Naive thymus-derived CD4-positive, alpha-beta T cell (primary cell): ENCODE results near the gene KDELR3. TPM values are rescaled to one million over a fixed set of nuclear protein-coding genes. Genes with fewer than 3 reads are reported as not detected.
A peak's percentile ranks its signal among the peaks of the same experiment; 100 is the strongest.

Experiments used
- ATAC-seq: fragments of 150-1000 bp; cut with Tn5 transposase; 2 replicates; pipeline ENCODE4 v1.10.0; 2021; ENCODE audit warnings: mild to moderate bottlenecking, moderate library complexity
- CTCF ChIA-PET: fragments of 350-600 bp; sonication (Branson Sonifier 250); formaldehyde crosslinking; loops from one replicate; lab custom pipeline; 2021; ENCODE audit warnings: antibody characterized with exemption; lab: Charles Lee
- POLR2A ChIA-PET: fragments of 350-600 bp; sonication (Branson Sonifier 250); formaldehyde crosslinking; loops from one replicate; lab custom pipeline; 2021; ENCODE audit warnings: antibody characterized with exemption, inconsistent platforms; lab: Charles Lee
- DNase-seq, 9 donors: peaks; one replicate each; pipeline versions ENCODE4 v3.0.0 to v3.0.0-alpha.2; 2020 to 2022; ENCODE audit warnings: mixed read lengths in 1 of 9
- H3K27ac ChIP-seq: one replicate; pipeline ENCODE4 v1.7.0; 2013; ENCODE audit warnings: mild to moderate bottlenecking, low read depth, low read length, moderate library complexity
- H3K27me3 ChIP-seq, 2 donors: one replicate each; pipeline ENCODE4 v1.7.0; 2013; ENCODE audit warnings: low read length in 2 of 2, mild to moderate bottlenecking in 2 of 2, moderate library complexity in 2 of 2; ENCODE audit not compliant: control insufficient read depth in 2 of 2, insufficient read depth in 2 of 2
- H3K36me3 ChIP-seq, 3 experiments: 1 replicate in 2 of 3; 2 replicates in 1 of 3; pipeline ENCODE4 v1.7.0; 2013; ENCODE audit warnings: low read length in 3 of 3, mild to moderate bottlenecking in 3 of 3, moderate library complexity in 1 of 3; ENCODE audit not compliant: insufficient read depth in 3 of 3, control insufficient read depth in 2 of 3
- H3K4me1 ChIP-seq, 2 donors: one replicate each; pipeline ENCODE4 v1.7.0; 2013; ENCODE audit warnings: low read length in 2 of 2, mild to moderate bottlenecking in 2 of 2, moderate library complexity in 1 of 2; ENCODE audit not compliant: control insufficient read depth in 2 of 2, insufficient read depth in 2 of 2
- H3K4me3 ChIP-seq: 2 replicates; pipeline ENCODE4 v1.7.0; 2013; ENCODE audit warnings: mild to moderate bottlenecking, low read length
- H3K9me3 ChIP-seq, 3 experiments: 1 replicate in 2 of 3; 2 replicates in 1 of 3; pipeline ENCODE4 v1.7.0; 2013; ENCODE audit warnings: low read length in 3 of 3; ENCODE audit not compliant: control insufficient read depth in 2 of 3
- H3K27ac Mint-ChIP-seq, 9 donors: one replicate each; pipeline ENCODE4 v1.8.0; 2020 to 2022; ENCODE audit warnings: mixed read lengths in 9 of 9, mild to moderate bottlenecking in 8 of 9, moderate library complexity in 5 of 9, inconsistent platforms in 2 of 9
- H3K27me3 Mint-ChIP-seq, 5 donors: one replicate each; pipeline ENCODE4 v1.8.0; 2021 to 2022; ENCODE audit warnings: mixed read lengths in 5 of 5, mild to moderate bottlenecking in 1 of 5
- H3K36me3 Mint-ChIP-seq, 5 donors: one replicate each; pipeline ENCODE4 v1.8.0; 2020 to 2022; ENCODE audit warnings: mixed read lengths in 5 of 5, mild to moderate bottlenecking in 3 of 5, inconsistent platforms in 1 of 5
- H3K4me1 Mint-ChIP-seq, 7 donors: one replicate each; pipeline ENCODE4 v1.8.0; 2020 to 2022; ENCODE audit warnings: mixed read lengths in 7 of 7, mild to moderate bottlenecking in 3 of 7, inconsistent platforms in 1 of 7
- H3K4me3 Mint-ChIP-seq, 10 donors: one replicate each; pipeline ENCODE4 v1.8.0; 2020 to 2022; ENCODE audit warnings: mild to moderate bottlenecking in 10 of 10, mixed read lengths in 10 of 10, moderate library complexity in 6 of 10, inconsistent platforms in 2 of 10
- H3K9me3 Mint-ChIP-seq, 11 donors: one replicate each; pipeline ENCODE4 v1.8.0; 2020 to 2022; ENCODE audit warnings: mixed read lengths in 11 of 11, mild to moderate bottlenecking in 4 of 11, inconsistent platforms in 1 of 11, moderate library complexity in 1 of 11
- intact Hi-C, 2 donors: fragments of 100-400 bp; cut with micrococcal nuclease; formaldehyde crosslinking; loops; one replicate each; pipeline ENCODE4 v1.15.1; 2023
- polyA plus RNA-seq, 2 donors: library from polyadenylated mRNA; unstranded; fragments of 300-500 nt; fragmentation: Illumina TruSeq; gene quantifications; one replicate each; pipeline ENCODE4 v1.2.3, GENCODE V29; 2021
- total RNA-seq, 6 experiments: library from RNA in 5 of 6; stranded (reverse) in 5 of 6; gene quantifications; 1 replicate in 5 of 6; 2 replicates in 1 of 6; pipeline ENCODE4 v1.2.3 and lab custom pipeline; 2021 to 2026

KDELR3 gene
- total and polyA plus RNA-seq, 7 experiments from 2014 or later: 0.80 TPM; not detected in 6

DNA sequence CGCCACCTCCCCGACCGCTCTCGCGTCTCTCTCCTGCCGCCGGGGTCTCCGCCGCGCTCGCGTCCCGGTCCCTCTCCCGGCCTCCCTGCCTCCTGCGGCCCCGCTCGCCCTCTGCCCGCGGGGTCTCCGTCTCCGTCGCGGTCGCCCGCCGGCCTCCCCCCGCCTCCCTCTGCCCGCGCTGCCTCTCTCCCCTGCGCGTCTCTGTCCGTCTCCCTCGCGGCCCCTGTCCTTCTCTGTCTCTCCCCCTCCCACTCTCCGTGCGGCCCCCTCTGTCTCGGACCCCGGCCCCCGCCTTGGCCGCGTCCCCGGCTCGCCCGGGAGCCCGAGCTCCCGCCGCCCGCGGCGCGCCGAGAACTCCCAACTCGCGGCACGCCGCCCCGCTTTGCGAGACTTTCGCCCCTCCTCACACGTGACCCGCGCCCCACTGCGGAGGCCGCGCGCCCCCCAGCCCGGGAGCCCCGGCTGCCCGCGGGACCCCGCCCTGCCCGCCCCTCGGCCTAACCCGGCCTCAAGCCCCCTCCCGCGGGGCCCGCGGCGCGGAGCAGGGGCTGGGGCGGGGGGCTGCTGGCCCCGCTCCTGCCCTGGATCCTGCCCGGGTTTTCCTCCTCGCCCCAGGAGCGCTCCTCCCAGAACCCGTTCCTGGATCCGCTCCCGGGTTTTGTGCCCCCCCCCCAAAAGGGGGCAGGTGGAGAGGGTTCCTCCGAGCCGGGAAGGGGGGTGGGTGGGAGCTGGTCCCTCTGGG, 12.2 kb upstream of the KDELR3 start:
- CTCF ChIA-PET: no interaction called here
- peak in 1 of 9 donors; percentile 12 for DNase-seq
- intact Hi-C loops: no loop called here

DNA sequence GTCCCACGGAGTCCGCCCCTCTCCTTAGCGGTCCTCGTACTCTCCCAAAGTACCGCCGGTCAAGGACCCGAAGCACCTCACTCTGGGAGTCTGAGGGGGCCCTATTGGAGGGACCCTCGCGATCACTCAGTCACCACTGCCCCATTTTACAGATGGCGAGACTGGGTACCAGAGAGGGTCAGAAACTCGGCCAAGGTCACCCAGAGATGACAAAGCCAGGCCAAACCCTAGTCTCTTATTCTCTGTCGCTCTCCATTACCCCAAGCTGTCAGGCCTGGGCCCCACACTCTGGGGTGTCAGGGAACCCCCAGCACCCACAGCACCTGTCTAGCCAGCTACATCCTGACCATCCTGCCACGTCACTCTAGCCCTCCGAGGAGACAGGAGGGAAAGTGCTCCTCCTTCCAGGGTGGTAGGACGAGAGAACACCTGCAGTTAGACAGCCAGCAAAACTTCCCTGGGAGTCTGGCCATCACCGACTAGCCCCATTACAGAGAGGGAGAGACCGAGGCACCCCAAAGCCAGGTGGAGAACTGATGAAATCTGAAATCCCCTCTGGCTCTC, 11.5 kb upstream of the KDELR3 start:
- no peak for DNase-seq
- ChIA-PET POLR2A (no interaction called here), CTCF (no interaction called here)
- H3K4me1 Mint-ChIP-seq: peaks cover 5 to 19% (median 15%) of the 10 kb centered on the region in 7 donors
- peaks cover 0 to 3% (median 0%) of the 10 kb centered on the region in 11 donors for H3K9me3 Mint-ChIP-seq
- H3K4me3 Mint-ChIP-seq: peak overlapping the region; percentile 53 to 85 (median 76)
- Histone ChIP-seq H3K9me3 (no peaks in the 10 kb centered on the region), H3K4me3 (no peak overlapping the region), H3K27me3 (peaks cover 5 to 14% of the 10 kb centered on the region in 2 donors), H3K4me1 (peaks cover 0 to 6% of the 10 kb centered on the region in 2 donors), H3K27ac (no peak overlapping the region), H3K36me3 (no peaks in the 10 kb centered on the region)
- peaks cover 0 to 3% (median 0%) of the 10 kb centered on the region in 5 donors for H3K36me3 Mint-ChIP-seq
- no peak for ATAC-seq
- peaks cover 59 to 76% (median 72%) of the 10 kb centered on the region in 5 donors for H3K27me3 Mint-ChIP-seq
- H3K27ac Mint-ChIP-seq: peak overlapping the region in 2 of 9 donors; percentile 36 to 52
- intact Hi-C loops: no loop called here

More for the DNA sequence above, 12.2 kb upstream of the KDELR3 start:
- Histone ChIP-seq H3K9me3 (no peaks in the 10 kb centered on the region), H3K27ac (no peak overlapping the region), H3K27me3 (peaks cover 5 to 14% of the 10 kb centered on the region in 2 donors), H3K36me3 (no peaks in the 10 kb centered on the region), H3K4me1 (peaks cover 0 to 5% of the 10 kb centered on the region in 2 donors), H3K4me3 (no peak overlapping the region)
- Mint-ChIP-seq H3K4me1 (peaks cover 5 to 18% (median 15%) of the 10 kb centered on the region in 7 donors), H3K36me3 (peaks cover 0 to 3% (median 0%) of the 10 kb centered on the region in 5 donors), H3K4me3 (peak overlapping the region in 5 of 10 donors; percentile 20 to 84 (median 73)), H3K9me3 (peaks cover 0 to 3% (median 0%) of the 10 kb centered on the region in 11 donors), H3K27me3 (peaks cover 62 to 81% (median 72%) of the 10 kb centered on the region in 5 donors), H3K27ac (no peak overlapping the region)
- POLR2A ChIA-PET: no interaction called here
- ATAC-seq: peak; percentile 34

DNA sequence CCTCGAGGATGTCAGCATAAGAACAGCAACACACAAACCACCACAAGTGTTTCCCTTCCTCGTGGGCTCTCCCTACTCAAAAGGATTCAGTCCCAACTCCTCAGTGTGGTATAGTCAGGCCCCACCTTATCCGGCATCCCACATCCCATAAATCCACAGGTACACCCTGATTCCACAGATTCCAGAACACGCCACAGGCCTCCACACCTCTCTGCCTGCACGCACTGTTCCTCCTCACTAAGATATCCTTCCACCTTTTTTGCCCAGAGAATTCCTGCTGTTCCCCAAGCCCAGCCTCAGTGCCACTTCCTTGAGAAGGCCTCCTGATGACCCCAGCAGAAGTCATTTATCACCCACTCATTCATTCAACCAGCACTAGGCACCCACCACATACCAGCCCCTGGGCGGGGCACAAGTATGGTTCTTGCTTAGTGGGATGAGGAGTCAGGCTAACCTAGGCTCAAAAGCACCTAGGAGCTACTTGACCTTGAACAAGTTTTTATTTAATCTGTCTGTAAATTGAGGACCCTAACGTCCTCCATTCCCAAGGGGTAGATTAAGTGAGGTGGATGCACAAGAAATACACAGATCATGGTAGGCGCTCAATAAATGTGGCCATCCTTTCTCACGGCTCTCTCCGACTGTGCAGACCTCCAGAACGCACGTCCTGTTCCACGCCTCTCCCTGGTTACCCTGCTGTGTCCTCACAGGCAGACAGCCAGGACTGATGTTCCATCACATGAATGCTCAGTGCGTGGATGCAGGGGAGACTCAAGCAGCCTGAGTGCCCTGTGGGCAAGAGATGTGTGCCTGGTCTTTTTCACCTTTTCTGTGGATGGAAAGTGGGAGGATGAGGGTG, 10.8 kb upstream of the KDELR3 start:
- Mint-ChIP-seq H3K4me1 (peaks cover 5 to 25% (median 19%) of the 10 kb centered on the region in 7 donors), H3K27ac (peak overlapping the region in 2 of 9 donors; percentile 36 to 52), H3K9me3 (peaks cover 0 to 3% (median 0%) of the 10 kb centered on the region in 11 donors), H3K4me3 (peak overlapping the region; percentile 53 to 85 (median 76)), H3K27me3 (peaks cover 59 to 77% (median 70%) of the 10 kb centered on the region in 5 donors), H3K36me3 (peaks cover 0 to 3% (median 0%) of the 10 kb centered on the region in 5 donors)
- H3K27me3 ChIP-seq: peaks cover 8 to 14% of the 10 kb centered on the region in 2 donors
- ATAC-seq (no peak), DNase-seq (no peak)
- ChIA-PET POLR2A (no interaction called here), CTCF (no interaction called here)
- H3K36me3 ChIP-seq: no peaks in the 10 kb centered on the region
- no peak overlapping the region for H3K4me3 ChIP-seq
- peaks cover 0 to 11% of the 10 kb centered on the region in 2 donors for H3K4me1 ChIP-seq
- no peak overlapping the region for H3K27ac ChIP-seq
- intact Hi-C loops: no loop called here
- no peaks in the 10 kb centered on the region for H3K9me3 ChIP-seq

DNA sequence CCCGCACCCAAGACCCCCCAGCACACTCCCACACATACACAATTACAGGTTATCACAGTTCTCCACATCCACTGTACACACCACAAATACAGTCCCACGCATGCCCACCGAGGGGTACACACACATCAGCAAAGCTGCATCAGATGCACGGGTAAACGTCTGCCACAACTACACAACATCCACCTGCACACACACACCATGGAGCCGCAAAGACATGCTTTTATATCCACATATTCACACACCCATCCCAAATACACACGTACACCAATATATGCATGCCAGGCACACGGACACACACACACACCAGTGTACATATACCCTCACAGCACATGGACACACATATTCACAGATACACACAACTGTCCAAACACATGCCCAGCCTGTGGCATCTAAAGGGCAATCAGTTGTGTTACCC, 7.5 kb upstream of the KDELR3 start:
- peaks cover 0 to 3% (median 0%) of the 10 kb centered on the region in 11 donors for H3K9me3 Mint-ChIP-seq
- DNase-seq (no peak), ATAC-seq (no peak)
- H3K27me3 Mint-ChIP-seq: peaks cover 55 to 86% (median 72%) of the 10 kb centered on the region in 5 donors
- peaks cover 0 to 3% (median 0%) of the 10 kb centered on the region in 5 donors for H3K36me3 Mint-ChIP-seq
- Histone ChIP-seq H3K4me3 (no peak overlapping the region), H3K36me3 (no peaks in the 10 kb centered on the region), H3K27ac (no peak overlapping the region), H3K27me3 (peaks cover 7 to 8% of the 10 kb centered on the region in 2 donors), H3K9me3 (no peaks in the 10 kb centered on the region), H3K4me1 (peaks cover 0 to 8% of the 10 kb centered on the region in 2 donors)
- peak overlapping the region in 1 of 10 donors; percentile 15 for H3K4me3 Mint-ChIP-seq
- ChIA-PET POLR2A (no interaction called here), CTCF (no interaction called here)
- H3K4me1 Mint-ChIP-seq: peaks cover 5 to 21% (median 15%) of the 10 kb centered on the region in 7 donors
- intact Hi-C loops: no loop called here
- H3K27ac Mint-ChIP-seq: no peak overlapping the region

DNA sequence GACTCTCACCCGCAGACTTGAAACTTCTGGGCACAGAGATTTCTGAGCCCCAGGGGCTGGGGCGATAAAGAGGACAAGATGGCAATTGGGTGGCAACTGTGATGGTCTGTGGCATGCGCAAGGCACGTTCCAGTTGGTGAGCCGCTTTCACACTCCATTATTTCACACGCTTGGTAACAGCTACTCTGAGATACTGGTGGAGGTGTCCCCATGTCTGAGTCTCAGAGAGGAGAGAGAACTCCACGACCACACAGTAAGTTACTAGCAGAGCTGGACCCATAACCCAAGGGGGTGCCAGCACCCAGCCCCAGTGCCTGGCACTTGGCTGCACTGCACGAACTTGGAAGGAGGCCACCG, 6.9 kb upstream of the KDELR3 start:
- H3K9me3 Mint-ChIP-seq: peaks cover 0 to 3% (median 0%) of the 10 kb centered on the region in 11 donors
- DNase-seq: no peak
- ATAC-seq: peak; percentile 22
- H3K36me3 Mint-ChIP-seq: peaks cover 0 to 3% (median 0%) of the 10 kb centered on the region in 5 donors
- Histone ChIP-seq H3K36me3 (no peaks in the 10 kb centered on the region), H3K4me3 (no peak overlapping the region), H3K9me3 (no peaks in the 10 kb centered on the region), H3K27me3 (peaks cover 7 to 8% of the 10 kb centered on the region in 2 donors), H3K27ac (no peak overlapping the region), H3K4me1 (peaks cover 0 to 8% of the 10 kb centered on the region in 2 donors)
- intact Hi-C loops: no loop called here
- peaks cover 55 to 91% (median 71%) of the 10 kb centered on the region in 5 donors for H3K27me3 Mint-ChIP-seq
- no peak overlapping the region for H3K27ac Mint-ChIP-seq
- POLR2A ChIA-PET: no interaction called here
- H3K4me3 Mint-ChIP-seq: peak overlapping the region in 1 of 10 donors; percentile 13
- H3K4me1 Mint-ChIP-seq: peaks cover 5 to 21% (median 15%) of the 10 kb centered on the region in 7 donors
- CTCF ChIA-PET: no interaction called here

DNA sequence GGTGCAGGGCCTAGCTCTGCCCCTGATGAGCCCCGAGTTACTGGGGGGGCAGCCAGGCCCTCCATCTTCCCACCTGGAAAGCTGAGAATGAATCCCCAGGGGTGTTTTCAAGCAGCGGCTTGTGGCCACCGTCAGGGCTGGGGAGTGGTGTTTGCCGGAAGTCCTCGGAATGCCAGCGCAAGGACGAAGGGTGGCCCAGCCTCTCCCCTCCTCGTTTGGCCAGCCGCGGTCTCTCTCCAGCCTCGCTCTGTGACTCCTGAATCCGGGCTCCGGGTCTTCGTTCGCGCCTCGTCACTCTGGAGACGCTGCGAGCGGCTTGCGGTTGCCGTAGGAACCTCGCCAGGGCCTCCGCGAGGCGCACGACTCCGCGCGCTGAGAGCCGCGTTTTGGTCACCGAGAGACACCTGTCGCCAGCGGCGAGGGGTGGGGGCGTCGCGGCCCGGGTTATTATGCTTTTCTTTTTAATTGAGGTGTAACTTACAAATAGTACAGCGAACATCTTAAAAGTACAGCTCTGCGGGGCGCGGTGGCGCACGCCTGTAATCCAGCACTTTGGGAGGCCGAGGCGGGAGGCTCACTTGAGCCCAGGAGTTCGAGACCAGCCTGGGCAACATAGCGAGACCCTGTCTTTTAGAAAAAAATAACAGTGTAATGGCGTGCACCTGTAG, 6.3 kb upstream of the KDELR3 start:
- H3K4me1 Mint-ChIP-seq: peaks cover 3 to 17% (median 11%) of the 10 kb centered on the region in 7 donors
- H3K27ac Mint-ChIP-seq: no peak overlapping the region
- H3K9me3 Mint-ChIP-seq: peaks cover 0 to 3% (median 0%) of the 10 kb centered on the region in 11 donors
- H3K4me3 Mint-ChIP-seq: peak overlapping the region in 4 of 10 donors; percentile 24 to 47 (median 28)
- H3K36me3 Mint-ChIP-seq: peaks cover 0 to 3% (median 0%) of the 10 kb centered on the region in 5 donors
- ChIA-PET POLR2A (no interaction called here), CTCF (interaction anchor here (0.6 kb wide), 1 partner anchor 598 kb away, joined by 7 read pairs; no protein-coding TSS in a partner anchor)
- ATAC-seq: peak; percentile 70
- H3K27ac ChIP-seq: no peak overlapping the region
- intact Hi-C loops: no loop called here
- H3K36me3 ChIP-seq: no peaks in the 10 kb centered on the region
- peak in 7 of 9 donors; percentile 28 to 68 (median 32) for DNase-seq
- peaks cover 51 to 91% (median 71%) of the 10 kb centered on the region in 5 donors for H3K27me3 Mint-ChIP-seq
- H3K4me1 ChIP-seq: peaks cover 0 to 8% of the 10 kb centered on the region in 2 donors
- H3K9me3 ChIP-seq: no peaks in the 10 kb centered on the region
- H3K4me3 ChIP-seq: no peak overlapping the region
- peaks cover 3 to 8% of the 10 kb centered on the region in 2 donors for H3K27me3 ChIP-seq
